Posterior vena cava (tissue), 2 donors: ENCODE measurements around the gene WDR4. TPM values are rescaled to one million over a fixed set of nuclear protein-coding genes. Genes with fewer than 3 reads are reported as not detected.
"Not testable (repeated sequence)": the region's sequence is repeated elsewhere in the genome, so short reads cannot be mapped to it uniquely, and the experiment has no call there.

Experiments
- DNase-seq: peaks from one replicate; pipeline ENCODE4 v3.0.0-alpha.2; 2020; ENCODE audit warnings: low spot score
- intact Hi-C, 2 donors: fragments of 100-400 bp; cut with DNase I; formaldehyde crosslinking; loops; one replicate each; pipeline versions ENCODE4 v1.14.1 to v1.14.2; 2022 to 2023
- total RNA-seq, 2 donors: library from RNA; stranded (reverse); fragmentation: NEBNext Ultra II Directional; extraction: Animal tissue kit (Norgen Biotek cat#: 25700); gene quantifications; one replicate each; pipeline ENCODE4 v1.2.1, GENCODE V29; 2021
- donor health status: DM: yes; HTN: yes; CAD: no.
- donor health status: DM: yes; HTN: yes; CAD: no.

The WDR4 gene
- total RNA-seq, 2 donors from 2014 or later = 12.1 to 13.4 TPM

GRCh38 chr21:42887326-42887725 is 8.0 kb upstream of the WDR4 start:
- no peak for DNase-seq
- intact Hi-C loops = loop anchor here in 1 of 2 donors (5.0 kb wide), 1 partner anchor 1090 kb away; no protein-coding TSS in a partner anchor

DNA sequence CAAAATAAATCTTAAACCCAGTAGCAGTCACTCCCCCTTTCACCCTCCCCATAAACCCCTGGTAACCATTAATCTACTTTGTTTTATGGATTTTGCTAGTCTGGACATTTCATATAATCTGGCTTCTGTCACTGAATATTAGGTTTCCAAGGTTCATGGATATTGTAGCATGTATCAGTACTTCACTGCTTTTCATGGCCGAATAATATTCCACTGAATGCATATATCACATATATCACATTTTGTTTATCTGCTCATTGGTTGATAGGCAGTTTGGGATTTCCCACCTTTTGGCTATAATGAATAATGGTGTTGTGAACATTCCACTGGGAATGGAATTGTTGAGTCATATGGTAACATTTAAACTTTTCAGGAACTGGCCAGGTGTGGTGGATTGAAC is 4.6 kb upstream of the WDR4 start:
- intact Hi-C loops = no loop called here
- DNase-seq = no peak

- intact Hi-C loops = no loop called here
- no peak for DNase-seq
These were observed 1.0 kb upstream of the WDR4 start for GRCh38 chr21:42880352-42880751.

DNA sequence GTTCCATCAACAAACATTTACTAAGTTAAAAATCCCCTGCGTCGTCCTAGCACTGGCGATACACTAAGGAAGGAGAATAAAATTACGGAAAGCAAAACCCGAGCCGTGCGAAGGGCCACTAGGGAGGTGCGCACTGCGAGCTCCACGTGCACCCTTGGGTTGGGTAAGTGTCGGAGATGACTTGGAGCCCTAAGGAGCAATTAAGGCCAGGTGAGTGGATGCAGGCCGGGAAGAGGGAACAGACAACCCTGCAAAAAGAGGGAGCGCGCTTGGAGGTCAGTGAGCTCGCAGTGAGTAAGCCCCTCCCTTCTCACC is 704 bp downstream of the WDR4 start:
- intact Hi-C loops = no loop called here

DNA sequence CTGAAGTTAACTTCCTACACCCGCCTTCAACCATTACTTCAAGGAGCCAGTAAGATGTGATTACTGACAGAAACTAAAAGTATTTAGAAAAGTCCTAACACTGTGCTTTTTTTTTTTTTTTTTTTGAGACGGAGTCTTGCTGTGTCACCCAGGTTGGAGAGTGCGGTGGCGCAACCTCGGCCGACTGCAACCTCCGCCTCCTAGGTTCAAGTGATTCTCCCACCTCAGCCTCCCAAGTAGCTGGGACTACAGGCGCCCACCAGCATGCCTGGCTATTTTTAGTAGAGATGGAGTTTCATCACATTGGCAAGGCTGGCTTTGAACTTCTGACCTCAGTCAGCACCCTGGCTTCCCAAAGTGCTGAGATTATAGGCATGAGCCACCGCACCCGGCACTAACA is 3.5 kb downstream of the WDR4 start:
- not testable (repeated sequence) for DNase-seq

More for the DNA sequence above, 704 bp downstream of the WDR4 start:
- DNase-seq = no peak

DNA sequence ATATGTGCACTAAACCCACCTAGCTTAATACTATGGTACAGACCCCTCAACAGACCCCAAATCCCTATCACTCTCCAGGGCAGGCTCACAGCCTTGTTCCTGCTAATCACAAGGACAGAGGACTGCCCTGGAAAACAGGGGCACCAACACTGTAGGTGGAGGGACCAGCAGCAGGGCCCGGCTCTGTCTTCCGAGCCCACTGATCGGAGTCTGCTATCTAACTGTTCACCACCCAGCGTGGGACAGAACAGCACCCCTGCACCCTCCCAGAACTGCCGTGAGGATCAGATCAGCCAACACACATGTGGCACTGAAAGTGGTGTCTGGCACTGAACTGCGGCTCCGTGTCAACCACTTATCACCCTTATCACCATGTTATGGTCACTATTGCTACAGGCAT is 6.2 kb downstream of the WDR4 start:
- intact Hi-C loops = no loop called here
- DNase-seq = no peak

More for the DNA sequence above, 3.5 kb downstream of the WDR4 start:
- intact Hi-C loops = not testable (repeated sequence)

GRCh38 chr21:42868196-42868595 is 11.1 kb downstream of the WDR4 start:
- no peak for DNase-seq
- intact Hi-C loops = no loop called here

DNA sequence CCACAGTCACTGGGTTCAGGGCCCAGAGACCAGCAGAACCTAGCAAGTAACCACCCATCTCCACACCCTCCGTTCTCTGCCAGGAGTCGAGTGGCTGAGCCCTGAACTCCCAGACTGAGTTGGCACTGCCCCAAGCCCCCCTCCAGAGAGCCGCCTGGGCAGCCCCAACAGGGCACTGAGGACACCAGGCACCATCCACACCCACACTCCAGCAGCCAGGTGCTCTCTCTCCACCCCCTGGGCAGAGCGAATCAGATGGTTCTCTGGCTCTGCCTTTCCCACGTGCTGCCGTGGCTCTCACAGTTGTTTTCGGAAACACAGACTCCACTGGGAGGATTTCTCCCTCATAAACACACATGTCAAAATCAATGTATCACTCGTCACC is 13.6 kb downstream of the WDR4 start:
- DNase-seq = no peak
- intact Hi-C loops = no loop called here

DNA sequence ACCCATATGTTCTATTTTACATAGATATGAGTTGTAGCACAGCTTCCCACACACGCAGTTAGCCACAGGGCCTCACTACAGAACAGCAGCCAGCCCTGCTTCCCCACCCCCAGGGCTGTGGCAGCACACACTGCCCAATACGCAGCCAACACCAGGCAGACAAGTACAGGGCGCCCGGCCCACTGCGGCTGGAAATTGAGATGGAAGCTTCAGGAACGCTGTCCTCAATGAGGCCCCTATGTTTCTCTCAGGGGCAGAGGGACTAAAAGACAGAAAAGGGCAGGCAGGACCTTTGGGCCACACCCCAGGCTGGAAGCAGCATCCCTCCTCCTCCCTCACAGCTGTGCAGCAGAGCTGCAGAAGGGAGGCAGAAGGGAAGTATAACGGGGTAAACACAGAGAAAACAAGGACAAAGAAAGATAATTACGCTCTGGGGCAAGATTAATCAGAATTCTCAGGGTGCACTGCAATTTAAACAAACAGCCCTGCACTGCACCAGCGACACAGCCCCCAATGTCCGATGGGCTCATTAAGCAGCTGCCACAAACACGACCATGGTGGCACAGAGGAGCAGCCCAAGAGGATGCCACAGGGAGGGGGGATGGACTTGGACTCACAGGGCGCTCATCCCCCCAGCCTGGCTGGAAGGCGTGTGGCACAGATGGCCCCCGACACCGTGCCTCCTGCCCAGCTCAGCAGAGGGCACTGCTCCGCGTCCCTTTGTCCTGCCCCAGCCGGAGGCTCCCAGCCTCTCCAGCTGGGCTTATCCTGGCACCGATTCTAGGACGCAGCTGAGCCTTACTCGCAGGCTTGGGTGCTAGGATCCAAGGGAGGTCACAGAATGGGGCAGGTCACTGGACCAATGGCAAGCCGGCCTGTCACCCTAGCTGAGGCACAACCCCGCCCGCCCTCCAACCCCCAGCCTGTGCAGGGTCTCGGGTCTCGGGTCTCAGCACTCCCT is 14.2 kb downstream of the WDR4 start:
- intact Hi-C loops = no loop called here
- no peak for DNase-seq

DNA sequence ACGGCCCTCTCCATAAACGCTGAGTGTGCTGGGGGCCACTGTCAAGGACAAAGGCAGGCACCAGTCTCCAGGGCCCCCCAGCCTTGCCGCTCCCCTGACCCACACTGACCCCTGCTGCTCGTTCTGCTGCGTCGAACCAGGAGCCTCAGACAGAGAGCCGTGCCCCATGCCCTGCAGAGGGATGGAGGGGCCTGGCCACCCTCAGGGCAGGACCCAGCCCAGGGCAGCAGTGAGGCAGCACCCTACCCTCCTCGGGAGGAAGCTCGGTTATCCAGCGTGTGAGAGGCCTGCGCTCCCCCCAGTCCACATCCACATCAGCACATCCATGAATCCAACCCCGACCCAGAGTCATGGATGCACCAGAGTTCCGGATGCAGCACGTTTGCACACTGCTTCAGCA is 15.1 kb downstream of the WDR4 start:
- intact Hi-C loops = no loop called here

DNA sequence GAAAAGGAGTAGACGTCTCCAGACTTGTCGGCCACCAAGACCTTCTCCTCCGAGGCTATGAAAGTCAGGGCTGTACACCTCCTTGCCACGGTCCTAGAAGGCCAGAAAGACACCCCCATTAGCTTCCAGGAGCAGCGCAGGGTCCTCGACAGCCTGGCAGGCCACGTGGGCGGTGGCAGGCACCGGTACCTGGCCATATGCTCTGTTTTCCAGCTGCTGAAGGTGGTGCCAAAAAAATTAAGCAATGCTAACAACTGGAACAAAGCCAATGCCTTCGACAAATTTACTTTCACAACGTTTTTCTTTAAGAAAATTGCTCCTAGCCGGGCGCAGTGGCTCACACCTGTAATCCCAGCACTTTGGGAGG is 15.9 kb downstream of the WDR4 start:
- no peak for DNase-seq
- intact Hi-C loops = no loop called here

More for the DNA sequence above, 15.1 kb downstream of the WDR4 start:
- no peak for DNase-seq

GRCh38 chr21:42862774-42863503 is 16.4 kb downstream of the WDR4 start:
- DNase-seq = no peak
- intact Hi-C loops = no loop called here

GRCh38 chr21:42861848-42862400 is 17.4 kb downstream of the WDR4 start:
- no peak for DNase-seq
- intact Hi-C loops = no loop called here

DNA sequence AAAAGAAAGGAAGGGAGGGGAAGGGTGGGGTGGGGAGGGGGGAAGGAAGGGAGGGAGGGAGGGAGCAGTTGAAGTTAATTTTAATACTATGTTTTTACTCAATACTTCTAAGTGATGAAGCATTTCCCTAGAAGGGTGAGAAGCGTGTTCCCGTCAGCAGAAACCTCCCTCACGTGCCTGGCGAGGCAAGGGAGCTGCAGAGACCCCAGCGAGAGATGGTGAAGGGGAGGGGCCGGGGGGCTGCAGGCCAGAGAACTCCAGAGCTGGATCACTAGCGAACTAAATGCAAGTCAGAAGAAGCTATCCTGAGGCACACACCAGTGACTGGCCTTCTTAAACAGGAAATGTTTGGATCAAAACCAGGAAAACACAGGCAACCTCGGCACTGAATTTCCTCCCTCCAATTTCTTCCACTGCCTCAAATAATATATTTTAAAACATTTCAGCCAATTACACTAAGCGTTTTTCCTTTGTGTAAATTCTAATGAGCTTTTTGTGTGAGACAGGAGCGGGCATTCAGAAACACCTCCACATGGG is 18.0 kb downstream of the WDR4 start:
- intact Hi-C loops = no loop called here

GRCh38 chr21:42860345-42860744 is 19.0 kb downstream of the WDR4 start:
- no peak for DNase-seq
- intact Hi-C loops = no loop called here

More for the DNA sequence above, 18.0 kb downstream of the WDR4 start:
- DNase-seq = no peak

GRCh38 chr21:42859891-42860230 is 19.5 kb downstream of the WDR4 start:
- intact Hi-C loops = no loop called here

DNA sequence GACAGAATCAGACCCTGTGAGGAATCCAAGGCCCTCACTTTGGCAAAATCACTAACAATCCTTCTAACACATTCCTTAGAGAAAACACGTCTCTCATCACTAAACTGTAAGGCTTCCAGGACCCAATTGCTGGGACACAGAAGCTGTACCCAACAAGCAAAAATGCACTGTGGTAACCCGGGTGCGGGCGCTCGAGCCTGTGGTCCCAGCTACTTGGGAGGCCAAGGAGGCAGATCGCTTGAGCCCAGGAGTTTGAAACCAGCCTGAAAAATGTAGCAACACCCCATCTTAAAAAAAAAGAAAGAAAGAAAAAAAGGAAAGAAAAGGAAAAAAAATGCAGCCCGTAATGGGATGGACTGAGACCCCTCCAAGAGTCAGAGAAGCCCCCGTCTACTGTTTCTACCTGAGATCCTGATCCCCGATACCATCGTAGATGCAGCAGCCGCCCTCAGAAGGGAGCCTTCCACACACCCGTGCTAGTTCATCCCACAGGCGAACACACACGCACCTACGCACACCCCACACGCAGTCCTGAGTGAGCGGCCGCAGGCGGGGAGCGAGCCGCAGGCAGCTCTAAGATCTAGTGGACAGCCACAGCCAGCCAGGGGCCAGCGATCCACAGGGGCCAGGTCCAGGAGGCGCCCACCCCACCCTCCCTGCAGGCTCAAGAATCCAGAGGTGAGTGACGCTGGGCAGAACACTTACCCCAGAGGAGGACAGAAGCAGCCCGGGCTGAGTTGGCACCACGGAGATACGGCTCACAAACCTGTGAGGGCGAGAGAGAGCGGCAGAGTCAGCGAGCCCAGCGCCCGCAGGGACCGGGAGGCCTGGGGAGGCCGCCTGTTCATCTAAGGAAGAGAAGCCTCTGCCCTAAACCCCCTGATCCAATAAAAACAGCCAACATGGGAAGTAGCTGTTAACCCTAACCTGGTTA is 20.1 kb downstream of the WDR4 start:
- DNase-seq = no peak
- intact Hi-C loops = no loop called here

More at GRCh38 chr21:42859891-42860230, 19.5 kb downstream of the WDR4 start:
- no peak for DNase-seq

DNA sequence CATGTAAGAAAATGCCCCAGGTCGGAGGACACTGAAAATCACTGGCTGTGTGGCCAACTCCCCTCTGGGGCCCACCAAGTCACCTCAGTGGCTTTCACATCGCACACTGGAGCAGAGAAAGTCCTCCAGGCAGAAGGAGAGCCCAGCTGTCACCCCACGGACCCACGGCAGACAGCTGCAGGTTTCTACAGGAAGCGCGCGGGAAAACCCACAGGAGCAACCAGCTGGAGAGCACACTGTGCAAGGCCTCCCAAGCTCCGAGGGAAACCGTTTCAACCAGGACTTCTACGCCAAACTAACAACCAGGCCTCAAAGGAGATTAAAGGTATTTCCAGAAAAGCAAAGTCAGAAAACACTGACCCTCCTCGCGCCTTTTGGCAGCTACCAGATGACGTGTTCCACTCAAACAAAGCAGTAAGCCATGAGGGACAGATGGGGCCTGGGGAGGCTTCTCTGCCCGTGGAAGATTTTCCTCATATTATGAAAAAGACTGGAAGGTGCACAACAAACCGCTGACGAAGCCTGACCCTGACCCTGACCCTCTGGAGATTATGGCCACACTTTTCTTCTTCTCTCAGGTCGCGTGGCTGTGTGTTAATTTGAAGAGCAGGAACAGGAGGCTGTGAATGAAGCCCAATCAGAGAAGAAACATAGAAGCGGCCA is 21.0 kb downstream of the WDR4 start:
- intact Hi-C loops = no loop called here
- no peak for DNase-seq

DNA sequence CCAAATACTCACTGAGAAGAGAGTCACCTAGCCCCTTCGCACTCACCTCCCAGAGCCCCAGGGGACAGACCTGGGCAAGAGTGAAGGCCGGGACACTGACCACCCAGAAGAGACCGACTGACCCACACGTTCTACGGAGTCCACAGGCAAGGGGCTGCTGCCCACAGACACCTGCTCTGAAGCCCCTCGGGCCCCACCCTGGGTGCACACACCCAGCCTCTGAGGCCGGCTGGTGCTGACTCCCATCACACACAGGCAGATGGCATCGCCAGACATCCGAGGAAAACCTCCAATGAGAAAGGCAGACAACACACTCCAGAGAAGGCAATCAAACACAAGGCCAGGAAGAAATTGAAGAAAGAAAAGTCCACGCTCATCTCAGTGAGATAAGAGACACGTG is 22.1 kb downstream of the WDR4 start:
- intact Hi-C loops = no loop called here
- DNase-seq = no peak
